Sigmoid colon (tissue), 4 donors: ENCODE data around the gene MED29.

Experiments used
- CTCF ChIP-seq, 4 experiments: fragments of 450-650 bp in 3 of 4; fragments of 200-600 bp in 1 of 4; IDR thresholded peaks; one replicate each; pipeline ENCODE4 v1.5.1; 2016 to 2019; ENCODE audit warnings: antibody characterized with exemption in 4 of 4, mild to moderate bottlenecking in 3 of 4, moderate library complexity in 2 of 4
- POLR2AphosphoS5 ChIP-seq, 4 donors: sonication (generic); formaldehyde crosslinking; IDR thresholded peaks; one replicate each; pipeline ENCODE4 v1.6.1; 2017; ENCODE audit warnings: antibody characterized with exemption in 4 of 4

GRCh38 chr19:39369200-39369599 lies 22.0 kb upstream of the MED29 start:
- TF ChIP-seq CTCF (IDR thresholded peaks at IDR 0.05) (no peak), POLR2AphosphoS5 (IDR thresholded peaks at IDR 0.05) (no peak)
